WERI-Rb-1 (cell line): Measurements from ENCODE around the gene ECHS1.
"Not testable (repeated sequence)": the region's sequence is repeated elsewhere in the genome, so short reads cannot be mapped to it uniquely, and the experiment has no call there.

ENCODE experiments used
- DNase-seq: peaks from one replicate; pipeline ENCODE4 v3.0.0-alpha.2; 2020
- H3K27ac ChIP-seq: fragments of 250-450 bp; sonication (Bioruptor Pico); 2 replicates; pipeline ENCODE4 v1.5.1; 2020; ENCODE audit warnings: mild to moderate bottlenecking, moderate library complexity
- H3K27me3 ChIP-seq: fragments of 250-450 bp; sonication (Bioruptor Pico); 2 replicates; pipeline ENCODE4 v1.5.1; 2021; ENCODE audit warnings: mild to moderate bottlenecking, low read depth, moderate library complexity; ENCODE audit not compliant: insufficient read depth, severe bottlenecking
- H3K36me3 ChIP-seq: fragments of 250-450 bp; sonication (Bioruptor Pico); 2 replicates; pipeline ENCODE4 v1.5.1; 2020; ENCODE audit warnings: mild to moderate bottlenecking, moderate library complexity
- H3K4me3 ChIP-seq: 2 replicates; pipeline ENCODE4 v1.5.1; 2011; ENCODE audit warnings: low read depth, mild to moderate bottlenecking, control low read depth, low read length
- H3K9me3 ChIP-seq: fragments of 250-450 bp; sonication (Bioruptor Pico); 2 replicates; pipeline ENCODE4 v1.5.1; 2021; ENCODE audit warnings: mild to moderate bottlenecking, moderate library complexity; ENCODE audit not compliant: severe bottlenecking
- CTCF ChIP-seq: IDR thresholded peaks from 2 replicates; pipeline ENCODE4 v1.5.1; 2011; ENCODE audit warnings: low read depth, mild to moderate bottlenecking, control low read depth, inconsistent platforms, low read length

Gene ECHS1

GRCh38 chr10:133377818-133378250, 4.7 kb upstream of the ECHS1 start:
- H3K9me3 ChIP-seq: no peaks in the 10 kb centered on the region
- H3K36me3 ChIP-seq: no peaks in the 10 kb centered on the region
- H3K27ac ChIP-seq: no peak overlapping the region
- H3K4me3 ChIP-seq: peak overlapping the region; percentile 66
- H3K27me3 ChIP-seq: no peaks in the 10 kb centered on the region
- DNase-seq: no peak
- no peak for TF ChIP-seq CTCF

DNA sequence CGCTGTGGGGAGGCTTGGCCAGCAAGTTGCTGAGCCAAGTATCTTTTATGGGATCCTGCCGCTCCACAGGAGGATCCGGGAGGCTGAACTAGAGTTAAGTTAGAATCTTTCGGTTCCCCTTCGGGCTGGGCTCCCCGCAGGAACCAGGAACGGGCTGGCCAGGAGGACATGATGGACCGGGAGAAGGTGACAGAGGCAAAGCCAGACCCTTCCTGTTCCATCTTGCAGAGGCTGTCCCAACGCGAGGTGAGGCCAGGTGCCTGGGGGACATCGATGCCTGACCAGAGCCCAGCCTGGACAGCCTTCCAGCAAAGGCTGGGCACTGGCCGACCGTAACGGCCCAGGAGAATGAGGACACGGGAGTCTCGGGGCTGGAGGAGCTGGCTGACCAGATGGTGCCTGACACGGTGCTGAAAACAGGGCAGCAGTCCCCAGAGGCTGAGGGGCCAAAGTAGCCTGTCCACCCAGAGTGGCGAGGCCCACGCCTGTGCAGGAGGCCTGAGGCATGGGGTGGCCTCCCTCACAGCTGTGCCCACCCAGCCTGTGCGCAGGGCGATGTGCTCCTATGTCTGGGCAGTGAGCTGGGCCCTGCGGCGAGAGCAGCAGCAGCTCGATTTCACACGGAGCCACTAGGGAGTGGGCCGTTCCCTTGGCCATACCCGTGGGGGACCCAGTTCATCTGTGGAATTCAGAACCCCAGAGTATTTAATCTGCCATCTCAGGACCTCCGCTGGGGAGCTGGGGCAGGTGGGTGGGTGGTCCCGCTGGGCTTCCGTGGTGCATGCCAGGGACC, 4.1 kb upstream of the ECHS1 start:
- no peak for DNase-seq
- no peak overlapping the region for H3K27ac ChIP-seq
- no peaks in the 10 kb centered on the region for H3K27me3 ChIP-seq
- H3K9me3 ChIP-seq: no peaks in the 10 kb centered on the region
- H3K36me3 ChIP-seq: no peaks in the 10 kb centered on the region
- no peak for TF ChIP-seq CTCF
- no peak overlapping the region for H3K4me3 ChIP-seq

- H3K9me3 ChIP-seq, H3K4me3 ChIP-seq, H3K27me3 ChIP-seq, DNase-seq, H3K27ac ChIP-seq, H3K36me3 ChIP-seq: not testable (repeated sequence)
These were observed 3.0 kb upstream of the ECHS1 start for GRCh38 chr10:133376183-133376582.

DNA sequence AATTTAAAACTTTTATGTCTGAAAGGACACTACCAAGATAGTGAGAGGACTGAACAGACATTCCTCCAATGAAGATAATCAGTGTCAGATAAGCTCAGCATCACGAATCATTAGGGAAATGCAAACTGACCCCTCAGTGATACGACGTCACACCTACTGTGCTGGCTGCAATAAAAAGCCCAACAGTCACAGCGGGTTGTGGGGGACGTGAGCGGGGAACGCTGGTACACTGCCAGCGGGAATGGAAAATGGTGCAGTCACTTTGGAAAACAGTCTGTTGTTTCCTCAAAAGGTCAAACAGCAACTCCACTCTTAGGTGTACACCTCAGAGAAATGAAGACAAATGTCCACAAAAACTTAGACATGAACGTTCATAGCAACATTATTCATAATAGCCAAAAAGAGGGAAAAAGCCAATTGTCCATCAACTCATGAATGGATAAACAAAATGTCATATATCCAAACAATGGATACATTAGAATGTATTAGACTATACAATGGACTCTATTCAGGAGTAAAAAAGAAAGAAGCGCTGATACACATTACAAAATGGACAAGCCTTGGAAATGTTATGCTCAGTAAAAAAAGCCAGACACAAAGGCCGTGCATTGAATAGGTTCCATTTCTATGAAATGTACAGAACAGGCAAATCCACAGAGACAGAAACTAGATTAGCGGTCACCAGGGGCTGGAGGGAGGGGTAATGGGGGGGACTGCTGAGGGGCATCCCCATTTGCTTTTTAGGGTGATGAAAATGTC, 2.4 kb upstream of the ECHS1 start:
- Histone ChIP-seq H3K36me3 (peaks cover 2% of the 10 kb centered on the region; the same call in 1 of the 2 replicates), H3K27ac (no peak overlapping the region), H3K4me3 (no peak overlapping the region), H3K9me3 (no peaks in the 10 kb centered on the region), H3K27me3 (no peaks in the 10 kb centered on the region)
- no peak for DNase-seq
- no peak for TF ChIP-seq CTCF

DNA sequence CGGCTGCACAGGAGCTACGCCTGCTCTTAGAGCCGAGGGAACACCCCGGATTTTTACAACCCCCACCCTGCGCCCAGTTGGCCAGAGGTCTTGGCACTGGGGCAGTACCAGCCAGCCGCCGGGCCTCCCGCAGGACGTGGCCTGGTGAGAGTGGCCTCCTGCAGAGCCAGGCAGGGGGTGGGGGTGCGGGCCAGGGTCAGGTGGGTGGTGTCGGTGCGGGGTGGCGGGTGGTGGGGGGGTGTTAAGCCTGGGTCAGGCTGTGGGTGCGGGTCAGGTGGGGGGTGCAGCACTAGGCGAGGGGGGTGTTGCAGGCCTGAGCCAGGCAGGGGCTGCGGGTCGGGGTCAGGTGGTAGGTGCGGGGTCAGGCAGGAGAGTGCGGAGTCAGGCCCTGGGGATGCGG, 647 bp downstream of the ECHS1 start:
- Histone ChIP-seq H3K36me3 (peaks cover 27% of the 10 kb centered on the region), H3K27me3 (no peaks in the 10 kb centered on the region), H3K27ac (no peak overlapping the region), H3K4me3 (no peak overlapping the region; the same call in 1 of the 2 replicates), H3K9me3 (no peaks in the 10 kb centered on the region)
- no peak for DNase-seq
- no peak for TF ChIP-seq CTCF

GRCh38 chr10:133370030-133370786, 2.9 kb downstream of the ECHS1 start:
- Histone ChIP-seq H3K27me3 (no peaks in the 10 kb centered on the region), H3K9me3 (no peaks in the 10 kb centered on the region), H3K4me3 (no peak overlapping the region), H3K36me3 (peaks cover 27% of the 10 kb centered on the region), H3K27ac (no peak overlapping the region)
- no peak for DNase-seq
- no peak for TF ChIP-seq CTCF
